Measurements from ENCODE around the gene PRRG2.
"Not testable (repeated sequence)": the region's sequence is repeated elsewhere in the genome, so short reads cannot be mapped to it uniquely, and the experiment has no call there.

Gene PRRG2

DNA sequence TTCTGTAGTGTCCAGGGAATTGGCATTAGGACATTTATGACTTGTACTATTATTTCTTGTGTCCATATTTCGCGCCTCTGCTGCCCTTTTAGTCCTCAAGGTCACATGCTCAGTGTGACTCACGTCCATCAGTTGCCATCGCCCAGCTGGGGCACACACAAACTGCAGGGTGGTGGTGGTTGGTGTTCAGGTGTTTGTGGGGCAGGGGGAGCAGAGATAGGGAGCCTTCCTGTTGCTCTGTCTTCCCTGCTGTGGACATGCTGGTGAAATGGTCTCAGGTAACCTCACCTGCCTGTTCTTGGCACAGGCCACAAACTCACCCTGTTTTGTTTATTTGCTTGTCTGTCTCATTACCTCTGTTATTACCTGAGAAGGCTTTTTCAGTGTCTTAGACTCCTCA, 32.3 kb downstream of the PRRG2 start:
- DNase-seq = no peak

DNA sequence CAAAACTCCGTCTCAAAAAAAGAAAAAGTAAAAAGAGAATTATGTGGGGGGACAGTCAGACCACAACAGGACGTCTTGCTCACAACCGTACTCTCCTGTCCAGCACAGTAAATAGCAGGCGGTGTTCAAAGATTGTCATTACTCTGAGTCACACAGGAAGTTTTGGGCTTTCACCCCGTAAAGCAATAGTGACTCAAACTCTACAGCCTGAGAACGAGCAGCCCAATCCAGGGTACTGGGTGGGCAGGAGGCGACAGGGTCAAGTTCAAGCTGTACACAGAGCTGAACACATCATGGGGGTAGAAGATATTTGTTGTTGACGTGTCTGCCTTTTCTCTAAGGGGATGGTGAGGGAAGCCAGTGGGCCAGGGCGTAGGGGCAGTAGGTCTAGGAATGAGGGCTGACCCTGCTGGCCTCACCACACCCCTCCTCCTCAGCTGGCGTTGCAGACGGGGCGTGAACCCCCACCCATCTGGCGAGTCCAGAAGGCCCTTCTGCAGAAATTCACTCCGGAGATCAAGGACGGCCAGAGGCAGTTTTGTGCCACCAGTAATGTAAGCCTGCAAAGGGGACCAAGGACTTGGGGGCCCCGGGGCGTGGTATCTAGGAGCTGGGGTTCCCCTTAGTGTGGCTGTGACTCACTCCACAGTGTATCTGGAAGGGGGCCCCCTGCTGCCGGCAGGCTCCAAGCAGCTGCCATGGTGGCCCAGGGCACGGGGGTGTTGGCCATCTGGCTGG, 33.1 kb downstream of the PRRG2 start:
- no peak for DNase-seq

DNA sequence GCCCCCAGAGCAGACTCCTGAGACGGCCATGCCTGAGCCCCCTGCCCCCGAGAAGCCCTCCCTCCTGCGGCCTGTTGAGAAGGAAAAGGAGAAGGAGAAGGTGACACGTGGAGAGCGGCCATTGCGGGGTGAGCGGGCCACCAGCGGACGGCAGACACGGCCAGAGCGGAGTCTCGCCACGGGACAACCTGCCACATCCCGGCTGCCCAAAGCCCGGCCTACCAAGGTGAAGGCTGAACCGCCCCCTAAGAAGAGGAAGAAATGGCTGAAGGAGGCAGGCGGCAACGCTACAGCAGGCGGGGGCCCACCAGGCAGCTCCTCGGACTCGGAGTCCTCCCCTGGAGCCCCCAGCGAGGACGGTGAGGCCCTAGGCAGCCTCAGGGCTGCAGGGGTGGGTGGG, 34.7 kb downstream of the PRRG2 start:
- no peak for DNase-seq

DNA sequence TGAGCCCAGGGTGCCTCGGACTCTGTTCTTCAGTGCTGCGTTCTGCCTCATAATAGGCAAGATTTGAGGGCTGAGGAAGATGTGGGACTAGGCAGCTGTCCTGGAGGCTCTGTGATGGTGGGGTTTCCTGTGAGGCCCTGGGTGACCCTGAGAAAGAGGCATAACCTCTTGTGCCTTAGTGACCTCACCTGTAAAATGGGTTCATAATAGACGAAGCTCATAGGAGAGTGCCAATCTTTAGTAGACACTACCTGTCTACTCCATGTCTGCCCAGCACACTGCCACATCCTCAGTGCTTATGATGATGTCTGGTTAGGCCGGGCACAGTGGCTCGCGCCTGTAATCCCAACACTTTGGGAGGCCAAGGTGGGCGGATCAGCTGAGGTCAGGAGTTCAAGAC, 35.4 kb downstream of the PRRG2 start:
- DNase-seq = no peak

DNA sequence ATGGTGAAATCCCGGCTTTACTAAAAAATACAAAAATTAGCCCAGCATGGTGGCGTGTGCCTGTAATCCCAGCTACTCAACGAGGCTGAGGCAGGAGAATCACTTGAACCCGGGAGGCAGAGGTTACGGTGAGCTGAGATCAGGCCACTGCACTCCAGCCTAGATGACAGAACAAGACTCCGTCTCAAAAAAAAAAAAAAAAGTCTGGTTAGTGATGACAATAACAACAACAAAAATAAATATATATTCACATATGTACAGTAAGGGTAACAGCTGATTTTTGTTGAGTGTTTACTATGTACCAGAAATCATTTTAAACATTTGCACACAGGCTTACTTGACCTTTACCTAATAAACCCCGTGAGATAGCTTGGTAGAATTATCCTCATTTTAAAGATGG, 35.8 kb downstream of the PRRG2 start:
- no peak for DNase-seq

DNA sequence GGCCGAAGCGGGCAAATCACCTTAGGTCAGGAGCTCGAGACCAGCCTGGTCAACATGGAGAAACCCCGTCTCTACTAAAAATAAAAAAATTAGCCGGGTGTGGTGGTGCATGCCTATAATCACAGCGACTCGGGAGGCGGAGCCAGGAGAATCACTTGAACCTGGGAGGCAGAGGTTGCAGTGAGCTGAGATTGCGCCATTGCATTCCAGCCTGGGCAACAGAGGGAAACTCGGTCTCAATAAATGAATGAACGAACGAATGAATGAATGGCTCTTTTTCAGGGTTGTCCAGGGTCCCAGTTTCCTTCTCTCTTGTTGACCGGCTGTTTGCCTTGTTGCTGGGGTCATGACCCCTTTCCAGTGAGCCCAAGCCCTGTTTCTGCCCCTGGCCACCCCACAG, 36.7 kb downstream of the PRRG2 start:
- not testable (repeated sequence) for DNase-seq

DNA sequence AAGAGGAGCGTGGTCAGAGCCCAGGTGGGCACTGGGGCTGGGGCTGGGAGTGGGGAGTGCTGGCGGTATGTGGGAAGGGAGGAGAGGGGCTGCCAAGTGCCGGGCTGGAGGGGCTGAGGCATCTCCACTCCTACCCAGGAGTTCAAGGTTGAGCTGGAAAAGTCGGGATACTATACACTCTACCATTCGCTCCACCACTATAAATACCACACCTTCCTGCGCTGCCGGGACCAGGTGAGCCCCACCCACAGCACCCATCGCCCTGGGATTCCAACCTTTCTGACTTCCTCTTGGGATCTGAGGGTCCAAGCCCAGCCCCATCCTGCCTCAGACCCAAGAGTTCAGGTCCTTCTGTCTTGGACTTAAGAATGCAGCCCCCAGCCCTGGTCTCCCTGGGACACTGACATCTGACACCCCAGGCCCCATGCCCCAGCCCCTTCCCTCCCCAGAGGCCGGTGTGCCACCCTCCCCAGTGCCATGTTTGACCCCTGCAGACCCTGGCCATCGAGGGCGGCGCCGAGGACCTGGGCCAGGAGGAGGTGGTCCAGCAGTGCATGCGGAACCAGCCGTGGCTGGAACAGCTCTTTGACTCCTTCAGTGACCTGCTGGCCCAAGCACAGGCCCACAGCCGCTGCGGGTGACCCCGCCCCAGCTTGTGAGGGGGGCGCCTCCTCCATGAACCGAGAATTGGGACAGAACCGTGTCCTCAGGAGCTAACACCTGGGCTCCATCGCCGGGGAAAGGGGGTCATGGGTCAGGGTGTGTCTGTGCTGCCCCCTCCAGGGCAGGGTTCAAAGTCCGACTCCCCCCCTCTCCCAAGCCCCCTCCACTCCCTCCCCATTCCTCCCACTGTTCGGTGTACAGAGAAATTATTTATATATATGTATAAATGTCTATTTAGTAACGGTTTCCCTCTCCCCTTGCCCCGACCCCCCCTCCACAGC, 44.1 kb downstream of the PRRG2 start:
- DNase-seq = no peak

DNA sequence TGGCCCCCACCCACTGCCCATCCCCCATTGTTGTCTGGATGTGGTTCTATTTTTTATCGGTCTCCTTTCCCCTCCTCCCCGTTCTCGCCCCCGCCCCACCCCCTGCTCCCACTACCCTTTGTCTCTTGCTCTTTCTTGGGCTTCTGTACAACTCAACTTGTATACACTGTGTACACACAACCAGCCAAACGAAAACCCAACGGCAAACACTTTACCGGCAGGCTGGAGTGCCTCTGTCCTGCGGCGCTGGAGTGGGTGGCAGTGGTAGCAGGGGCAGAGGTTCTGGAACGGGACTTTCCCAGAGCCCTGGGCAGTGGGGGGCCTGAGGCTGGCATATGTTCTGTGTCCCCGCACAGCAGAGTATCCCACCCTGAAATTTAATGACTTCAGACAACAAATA, 45.1 kb downstream of the PRRG2 start:
- no peak for DNase-seq

DNA sequence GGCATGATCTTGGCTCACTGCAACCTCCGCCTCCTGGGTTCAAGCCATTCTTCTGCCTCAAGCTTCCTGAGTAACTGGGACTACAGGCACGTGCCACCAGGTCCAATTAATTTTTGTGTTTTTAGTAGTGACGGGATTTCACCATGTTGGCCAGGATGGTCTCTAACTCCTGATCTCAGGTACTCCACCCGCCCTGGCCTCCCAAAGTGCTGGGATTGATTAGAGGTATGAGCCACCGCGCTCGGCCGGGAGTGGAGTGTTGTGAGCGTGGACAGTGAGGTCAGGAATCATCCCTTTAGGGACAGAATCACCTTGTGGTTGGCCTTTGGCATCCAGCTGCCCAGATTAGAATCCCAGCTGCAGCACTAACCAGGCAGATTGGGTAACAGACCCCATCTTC, 48.5 kb downstream of the PRRG2 start:
- DNase-seq = no peak

DNA sequence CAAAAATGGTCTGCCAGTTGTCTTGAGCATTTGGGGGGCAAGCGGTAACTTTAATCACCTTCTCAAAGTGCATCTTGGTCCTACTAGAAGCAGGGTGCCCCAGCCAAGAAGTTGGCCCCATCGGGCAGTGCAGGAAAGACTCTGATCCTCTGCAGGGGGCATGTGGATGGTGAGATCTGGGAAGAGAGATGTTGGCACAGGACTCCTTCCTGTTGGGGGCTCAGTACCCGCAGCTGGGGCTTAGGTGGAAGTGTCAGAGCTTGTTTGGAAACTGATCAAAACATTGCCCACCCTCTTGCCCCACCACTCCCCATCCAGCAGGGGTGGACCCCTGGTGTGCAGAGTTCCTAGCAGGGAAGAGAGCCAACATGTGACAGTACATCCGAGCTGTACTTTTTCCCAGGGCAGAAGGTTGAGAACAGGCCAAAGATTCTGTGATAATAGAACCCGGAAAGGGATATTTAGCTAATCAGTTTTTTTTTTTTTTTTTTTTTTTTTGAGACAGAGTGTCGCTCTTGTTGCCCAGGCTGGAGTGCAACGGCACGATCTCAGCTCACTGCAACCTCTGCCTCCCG, 50.0 kb downstream of the PRRG2 start:
- peak in 1 of 2 experiments; percentile 57 for DNase-seq

DNA sequence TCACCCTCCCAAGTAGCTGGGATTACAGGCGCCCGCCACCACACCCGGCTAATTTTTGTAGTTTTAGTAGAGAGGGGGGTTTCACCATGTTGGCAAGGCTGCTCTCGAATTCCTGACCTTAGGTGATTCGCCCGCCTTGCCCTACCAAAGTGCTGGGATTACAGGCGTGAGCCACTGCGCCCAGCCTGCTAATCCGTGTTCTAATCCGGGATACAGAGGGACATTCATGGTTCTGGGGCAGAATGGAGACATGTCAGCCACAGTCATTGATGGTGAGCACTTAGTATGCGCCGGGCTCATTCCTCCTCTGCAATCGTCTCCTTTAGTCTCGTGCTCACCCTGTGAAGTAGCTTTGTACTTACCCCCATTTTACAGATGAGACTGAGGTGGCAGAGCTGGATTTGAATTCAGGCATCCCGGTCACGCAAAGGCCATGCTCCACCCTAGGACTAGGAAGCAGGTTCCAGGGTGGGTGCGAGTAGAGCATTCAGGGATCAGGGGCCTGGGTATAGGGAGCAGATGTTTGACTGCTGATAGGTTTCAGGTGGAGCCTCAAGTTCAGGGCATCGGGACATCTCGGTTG, 50.6 kb downstream of the PRRG2 start:
- no peak for DNase-seq

DNA sequence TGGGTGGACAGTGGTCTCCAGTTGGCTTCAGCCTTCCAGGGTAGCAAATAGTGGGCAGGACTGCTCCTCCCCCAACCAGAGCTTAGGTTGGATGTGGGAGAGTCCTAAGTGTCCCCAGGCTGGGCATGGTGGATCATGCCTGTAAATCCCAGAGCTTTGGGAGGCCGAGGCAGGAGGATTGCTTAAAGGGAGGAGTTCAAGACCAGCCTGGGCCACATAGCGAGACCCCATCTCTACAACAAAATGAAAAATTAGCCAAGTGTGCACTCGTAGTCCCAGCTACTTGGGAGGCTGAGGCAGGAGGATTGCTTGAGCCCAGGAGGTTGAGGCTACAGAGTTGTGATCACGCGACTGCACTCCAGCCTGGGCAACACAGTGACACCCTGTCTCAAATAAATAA, 51.5 kb downstream of the PRRG2 start:
- no peak for DNase-seq

DNA sequence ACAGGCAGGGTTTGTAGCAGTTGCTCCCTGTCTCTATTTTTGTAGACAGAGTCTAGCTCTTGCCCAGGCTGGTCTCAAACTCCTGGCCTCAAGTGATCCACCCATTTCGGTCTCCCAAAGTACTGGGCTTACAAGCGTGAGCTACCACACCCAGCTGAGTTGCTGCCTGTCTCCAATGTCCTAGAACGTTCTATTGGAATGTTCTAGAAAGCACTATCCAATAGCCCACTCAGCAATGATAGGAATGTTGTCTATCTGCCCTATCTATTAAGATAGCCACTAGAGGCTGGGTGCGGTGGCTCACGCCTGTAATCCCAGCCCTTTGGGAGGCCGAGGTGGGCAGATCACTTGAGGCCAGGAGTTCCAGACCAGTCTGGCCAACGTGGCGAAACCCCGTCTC, 52.2 kb downstream of the PRRG2 start:
- DNase-seq = not testable (repeated sequence)

DNA sequence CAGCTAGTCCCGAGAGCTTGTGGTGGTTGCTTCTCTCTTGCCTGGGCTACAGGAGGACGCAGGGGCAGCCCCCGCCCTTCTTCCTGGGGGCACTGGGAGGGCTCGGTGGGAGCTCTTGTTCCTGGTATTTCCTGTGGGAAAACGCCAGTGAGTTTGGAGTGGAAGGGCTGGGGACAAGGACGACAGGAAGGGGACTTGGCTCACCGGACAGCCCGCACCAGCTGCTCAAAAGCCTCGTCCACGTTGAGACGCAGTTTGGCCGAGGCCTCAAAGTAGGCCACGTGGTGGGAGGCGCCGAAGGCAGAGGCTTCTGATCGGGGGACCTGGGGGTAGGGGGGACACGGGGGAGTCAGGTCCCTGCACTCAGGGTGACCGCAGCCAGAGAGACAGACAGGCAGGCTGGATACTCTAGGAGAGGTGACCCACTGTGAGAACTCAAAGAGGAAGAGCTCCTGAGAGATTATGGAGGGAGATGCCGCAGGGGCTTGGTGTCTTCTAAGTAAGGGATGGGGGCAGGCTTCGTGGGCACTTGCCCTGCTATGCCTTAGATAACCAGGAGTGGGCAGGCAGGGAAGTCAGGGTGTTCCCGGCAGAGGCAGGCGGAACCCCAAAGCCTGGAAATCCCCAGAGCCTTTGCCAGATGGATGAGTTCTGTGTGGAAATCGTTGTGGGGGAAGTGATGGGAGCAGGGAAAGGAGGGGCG, 54.6 kb downstream of the PRRG2 start:
- DNase-seq = no peak

DNA sequence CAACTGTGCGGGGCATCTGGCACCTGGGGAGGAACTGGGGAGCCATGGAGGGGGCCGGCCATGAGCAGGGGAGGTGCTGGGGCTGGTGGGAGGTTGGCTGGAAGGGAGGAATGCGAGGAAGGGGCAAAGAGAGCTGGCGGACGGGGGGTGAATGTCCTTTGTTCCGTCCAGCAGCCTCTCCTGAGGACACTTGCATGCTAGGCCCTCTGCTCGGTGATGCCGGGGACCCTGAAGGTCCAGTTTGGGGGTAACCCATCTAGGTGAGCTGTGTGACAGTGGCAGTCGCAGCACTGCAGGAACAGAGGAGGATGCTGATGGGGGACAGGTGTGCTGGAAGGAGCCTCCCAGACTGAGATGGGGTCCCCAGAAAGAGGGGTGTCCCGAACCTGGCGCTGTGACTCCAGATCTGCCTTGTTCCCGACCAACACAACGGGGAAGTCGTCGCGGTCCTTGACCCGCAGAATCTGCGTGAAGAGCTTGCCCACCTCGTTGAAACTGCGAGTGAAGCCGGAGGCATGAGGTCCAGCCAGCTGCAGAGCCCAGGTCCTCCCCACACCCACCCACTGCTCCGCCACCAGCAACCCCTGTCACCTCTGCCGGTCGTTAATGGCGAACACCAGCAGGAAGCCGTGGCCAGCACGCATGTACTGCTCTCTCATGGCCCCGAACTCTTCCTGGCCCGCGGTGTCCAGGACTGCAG, 55.3 kb downstream of the PRRG2 start:
- no peak for DNase-seq

DNA sequence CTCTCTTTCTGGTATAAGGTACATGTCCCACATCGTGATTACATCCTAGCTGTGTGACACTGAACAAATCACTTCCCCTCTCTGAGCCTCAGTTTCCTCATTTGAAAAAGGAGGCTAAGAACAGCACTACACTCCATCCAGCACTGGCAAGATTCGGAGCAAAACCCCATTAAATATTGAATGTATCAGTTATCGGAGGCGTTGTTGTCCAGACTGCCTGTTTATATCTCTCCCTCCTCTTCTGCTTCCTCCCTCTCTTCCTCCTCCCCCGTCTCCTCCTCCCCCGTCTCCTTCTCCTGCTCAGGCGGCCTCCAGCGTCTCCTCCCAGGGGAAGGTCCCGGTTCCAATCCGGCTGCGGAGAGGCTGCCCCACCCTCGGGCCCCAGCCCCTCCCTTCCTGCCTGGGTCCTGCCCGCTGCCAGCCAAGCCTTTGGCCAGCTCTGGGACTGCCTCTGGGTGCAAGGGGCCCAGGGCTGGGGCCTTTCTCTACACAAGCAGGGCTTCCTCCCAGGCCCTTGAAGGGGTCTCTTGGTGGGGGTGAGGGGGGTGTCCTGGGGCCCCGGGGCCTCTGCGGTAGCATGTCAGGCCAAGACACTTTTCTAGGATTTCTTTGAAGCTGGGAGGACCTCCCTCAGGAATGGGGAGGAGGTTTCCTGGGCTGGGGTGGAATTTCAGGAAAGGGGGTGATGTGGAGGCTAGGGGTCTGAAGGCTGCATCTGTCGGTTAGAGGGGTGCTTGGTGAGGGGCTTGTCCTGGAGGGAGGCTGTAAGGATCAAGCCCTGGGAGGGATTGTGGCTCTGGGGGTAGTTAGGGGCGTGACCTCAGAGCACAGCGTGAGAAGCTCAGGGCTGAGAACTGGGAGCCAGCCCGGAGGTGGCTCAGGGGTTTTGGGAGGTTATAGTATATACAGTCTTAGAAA, 57.0 kb downstream of the PRRG2 start:
- DNase-seq = no peak

DNA sequence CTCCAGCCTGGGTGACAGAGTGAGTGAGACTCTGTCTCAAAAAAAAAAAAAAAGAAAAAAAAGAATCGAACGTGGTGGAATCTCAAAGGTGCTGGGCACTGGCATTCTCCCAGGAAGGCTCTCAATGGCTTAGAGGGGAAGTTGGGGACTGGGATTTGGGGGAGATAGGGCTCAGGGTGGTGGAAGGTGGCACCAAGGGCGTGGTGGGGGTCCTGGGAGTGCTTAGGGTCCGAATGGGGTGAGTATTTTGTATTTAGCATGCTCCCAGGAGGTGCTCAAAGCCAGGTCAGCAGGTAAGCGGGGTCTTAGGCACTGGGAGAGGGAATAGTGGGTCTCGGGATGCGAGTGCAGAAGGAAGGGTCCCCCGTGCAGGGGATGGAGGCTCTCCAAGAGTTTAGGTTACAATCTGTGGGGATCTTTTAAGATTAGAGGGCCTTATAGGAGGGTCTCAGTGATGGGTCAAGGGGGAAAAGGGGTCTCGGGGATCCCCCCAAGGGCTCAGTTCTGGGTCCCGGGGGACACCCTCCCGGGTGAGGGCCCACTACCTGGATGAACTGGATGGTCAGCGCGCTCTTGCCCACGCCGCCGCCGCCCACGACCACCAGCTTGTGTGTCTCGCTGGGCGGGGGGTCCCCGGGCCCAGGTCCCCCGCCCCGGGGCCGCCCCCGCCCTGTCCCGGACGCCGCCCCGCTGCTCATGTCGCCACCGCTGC, 58.4 kb downstream of the PRRG2 start:
- DNase-seq = no peak

DNA sequence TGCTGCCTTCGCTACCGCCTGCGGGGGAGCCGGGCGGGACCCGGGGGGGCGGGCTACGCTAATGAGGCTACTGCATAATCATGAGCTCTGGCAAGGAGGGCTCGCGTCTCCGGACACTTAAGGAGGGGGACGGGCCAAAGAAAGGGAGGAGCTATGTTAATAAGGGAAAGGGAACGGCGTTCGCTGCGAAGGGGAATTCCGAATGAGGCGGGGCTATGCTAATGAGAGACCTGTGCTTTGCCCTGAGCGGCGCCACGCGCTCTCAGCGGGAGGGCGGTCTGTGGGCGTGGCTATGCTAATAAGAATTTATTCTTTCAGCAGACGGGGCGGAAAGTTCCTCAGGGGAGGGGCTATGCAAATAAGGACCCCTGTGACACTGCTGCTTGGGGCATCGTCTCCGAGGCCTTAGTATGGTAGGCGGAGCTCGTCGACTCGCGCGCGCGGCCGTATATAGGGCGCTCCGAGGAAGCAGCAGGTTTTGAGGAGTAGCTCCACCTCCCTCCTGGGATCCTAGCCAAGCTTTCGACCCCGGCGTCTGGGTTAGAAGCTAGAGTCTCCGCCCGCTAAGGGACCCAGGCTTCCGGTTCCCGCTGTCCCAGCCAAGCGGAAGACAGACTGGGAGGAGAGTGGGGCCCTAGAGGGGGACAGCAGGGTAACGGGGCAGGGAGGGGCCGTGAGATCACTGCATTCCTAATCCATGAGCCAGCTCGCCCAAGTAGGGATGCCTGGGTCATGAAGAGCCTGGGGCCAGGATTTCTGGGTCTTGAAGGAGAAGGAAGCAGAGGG, 59.2 kb downstream of the PRRG2 start, which contains the start of gene RRAS:
TSS of gene RRAS (minus strand) at position 31 of the 786 bp plus-strand sequence. CDS start 45 bp downstream, outside the sequence.
- DNase-seq = peak; percentile 99 to 100
